ENCODE measurements around the gene TSPAN16. TPM values are rescaled to one million over a fixed set of nuclear protein-coding genes. Genes with fewer than 3 reads are reported as not detected.

TSPAN16 gene
- total RNA-seq, 4 donors from 2014 or later, result not detected

Other genes with a start within 250 kb of the TSPAN16 start
- 100 to 1,000 TPM in 2 of 4 donors, 10 to 100 TPM in 2; 48.1 to 174 (median 119) TPM for gene LDLR, start 206.7 kb upstream of the TSPAN16 start, total RNA-seq
- 1 to 10 TPM; 1.8 to 4.0 (median 3.7) TPM for gene SPC24, start 140.4 kb upstream of the TSPAN16 start, total RNA-seq
- gene KANK2, start 98.6 kb upstream of the TSPAN16 start, total RNA-seq, result 10 to 100 TPM; 42.5 to 75.5 (median 65.1) TPM
- gene ANGPTL8, start 56.5 kb upstream of the TSPAN16 start, total RNA-seq, result not detected
- 100 to 1,000 TPM in 2 of 4 donors, 10 to 100 TPM in 2; 69.7 to 188 (median 98.3) TPM for gene DOCK6, start 33.6 kb upstream of the TSPAN16 start, total RNA-seq
- gene RAB3D, start 43.5 kb downstream of the TSPAN16 start, total RNA-seq, result 100 to 1,000 TPM in 2 of 4 donors, 10 to 100 TPM in 2; 68.7 to 132 (median 98.3) TPM
- gene TMEM205, start 50.1 kb downstream of the TSPAN16 start, total RNA-seq, result 100 to 1,000 TPM; 202 to 245 (median 207) TPM
- 10 to 100 TPM in 3 of 4 donors, 1 to 10 TPM in 1; 8.0 to 58.3 (median 14.3) TPM for gene CCDC159, start 50.4 kb downstream of the TSPAN16 start, total RNA-seq
- 10 to 100 TPM; 18.9 to 32.1 (median 22.5) TPM for gene PLPPR2, start 59.3 kb downstream of the TSPAN16 start, total RNA-seq
- 1 to 10 TPM; 1.6 to 3.7 (median 2.6) TPM for gene SWSAP1, start 78.5 kb downstream of the TSPAN16 start, total RNA-seq
- 1 to 10 TPM; 1.2 to 5.1 (median 2.9) TPM for gene EPOR, start 88.2 kb downstream of the TSPAN16 start, total RNA-seq
- 1 to 10 TPM; 1.4 to 4.3 (median 3.5) TPM for gene RGL3, start 123.2 kb downstream of the TSPAN16 start, total RNA-seq
- gene ODAD3, start 139.0 kb downstream of the TSPAN16 start, total RNA-seq, result 1 to 10 TPM in 1 of 4 donors, under 1 TPM in 2, not detected in 1; 0.23 to 1.0 (median 0.48) TPM
- gene PRKCSH, start 139.5 kb downstream of the TSPAN16 start, total RNA-seq, result 100 to 1,000 TPM; 119 to 164 (median 124) TPM
- not detected for gene ELAVL3, start 184.9 kb downstream of the TSPAN16 start, total RNA-seq
- gene ZNF653, start 209.7 kb downstream of the TSPAN16 start, total RNA-seq, result 10 to 100 TPM; 10.1 to 19.1 (median 11.8) TPM
- 10 to 100 TPM; 40.4 to 65.7 (median 57.8) TPM for gene ECSIT, start 233.0 kb downstream of the TSPAN16 start, total RNA-seq
- gene CNN1, start 242.7 kb downstream of the TSPAN16 start, total RNA-seq, result 10 to 100 TPM; 19.9 to 31.6 (median 24.2) TPM

All from suprapubic skin (tissue), 4 donors.